Spinal cord (tissue), 10 donors: ENCODE data around the gene ZNF470. TPM values are rescaled to one million over a fixed set of nuclear protein-coding genes. Genes with fewer than 3 reads are reported as not detected.

Experiments used
- DNase-seq, 6 donors: peaks; one replicate each; pipeline versions ENCODE4 v3.0.0 to v3.0.0-alpha.2; 2013 to 2015; ENCODE audit warnings: low spot score in 6 of 6, low read depth in 4 of 6
- H3K27ac ChIP-seq: one replicate; pipeline ENCODE4 v1.5.1; 2013; ENCODE audit warnings: low read depth, low read length, control low read depth
- H3K27me3 ChIP-seq: one replicate; pipeline ENCODE4 v1.6.1; 2013; ENCODE audit warnings: low read length; ENCODE audit not compliant: control insufficient read depth, insufficient read depth
- H3K36me3 ChIP-seq: one replicate; pipeline ENCODE4 v1.6.1; 2013; ENCODE audit warnings: low read length; ENCODE audit not compliant: control insufficient read depth, insufficient read depth
- H3K4me1 ChIP-seq: one replicate; pipeline ENCODE4 v1.6.1; 2013; ENCODE audit warnings: low read length; ENCODE audit not compliant: control insufficient read depth, insufficient read depth
- H3K4me3 ChIP-seq: one replicate; pipeline ENCODE4 v1.5.1; 2013; ENCODE audit warnings: low read depth, low read length, control low read depth
- H3K9me3 ChIP-seq: one replicate; pipeline ENCODE4 v1.6.1; 2013; ENCODE audit warnings: low read length; ENCODE audit not compliant: control insufficient read depth, insufficient read depth
- WGBS: methylation state at CpG from one replicate; pipeline ENCODE4 v1.1.5; 2013; ENCODE audit warnings: missing lambda C conversion rate; ENCODE audit not compliant: insufficient coverage; 5-methylcytosine and 5-hydroxymethylcytosine counted together
- polyA plus RNA-seq, 2 donors: library from polyadenylated mRNA; unstranded; fragments of 120-200 nt; gene quantifications; one replicate each; pipeline ENCODE4 v1.2.1, GENCODE V29; 2013; ENCODE audit not compliant: insufficient read length in 2 of 2
- total RNA-seq, 2 donors: library from RNA; depleted of rRNA in 1 of 2; stranded (reverse); fragments of 120-200 nt in 1 of 2; fragments of >200 nt in 1 of 2; gene quantifications; one replicate each; pipeline versions ENCODE4 v1.2.3 to v1.2.4, GENCODE V29; 2013 to 2014
- donor health status: healthy.

The ZNF470 gene
- total and polyA plus RNA-seq, 4 donors: 13.5 to 19.3 (median 17.0) TPM

- WGBS: 100% methylated on average over 1 of the region's 2 CpGs
- H3K36me3 ChIP-seq: no peaks in the 10 kb centered on the region
- H3K4me3 ChIP-seq: no peak overlapping the region
- no peaks in the 10 kb centered on the region for H3K27me3 ChIP-seq
- peaks cover 2% of the 10 kb centered on the region for H3K4me1 ChIP-seq
- H3K9me3 ChIP-seq: peaks cover 15% of the 10 kb centered on the region
- H3K27ac ChIP-seq: no peak overlapping the region
- DNase-seq: no peak
These were observed 4.5 kb upstream of the ZNF470 start for GRCh38 chr19:56562766-56563165.

- no peak for DNase-seq
- WGBS: 0% methylated on average over 23 of the region's 23 CpGs
- no peaks in the 10 kb centered on the region for H3K27me3 ChIP-seq
- H3K27ac ChIP-seq: peak overlapping the region; percentile 67
- peaks cover 15% of the 10 kb centered on the region for H3K9me3 ChIP-seq
- no peaks in the 10 kb centered on the region for H3K36me3 ChIP-seq
- peaks cover 6% of the 10 kb centered on the region for H3K4me1 ChIP-seq
- peak overlapping the region; percentile 88 for H3K4me3 ChIP-seq
These were observed 379 bp upstream of the ZNF470 start for GRCh38 chr19:56566904-56567273.

GRCh38 chr19:56572589-56572988 is 5.3 kb downstream of the ZNF470 start:
- H3K36me3 ChIP-seq: peaks cover 8% of the 10 kb centered on the region
- peaks cover 6% of the 10 kb centered on the region for H3K4me1 ChIP-seq
- H3K27ac ChIP-seq: no peak overlapping the region
- WGBS: no CpG with 5 or more reads among the region's 2 CpGs
- H3K9me3 ChIP-seq: peaks cover 31% of the 10 kb centered on the region
- no peak overlapping the region for H3K4me3 ChIP-seq
- H3K27me3 ChIP-seq: no peaks in the 10 kb centered on the region
- DNase-seq: no peak

- H3K9me3 ChIP-seq: peaks cover 44% of the 10 kb centered on the region
- DNase-seq: no peak
- H3K4me1 ChIP-seq: no peaks in the 10 kb centered on the region
- H3K27ac ChIP-seq: no peak overlapping the region
- H3K27me3 ChIP-seq: no peaks in the 10 kb centered on the region
- peaks cover 11% of the 10 kb centered on the region for H3K36me3 ChIP-seq
- 80% methylated on average over 1 of the region's 3 CpGs for WGBS
- H3K4me3 ChIP-seq: no peak overlapping the region
These were observed 6.6 kb downstream of the ZNF470 start for GRCh38 chr19:56573914-56574313.

- H3K4me1 ChIP-seq: no peaks in the 10 kb centered on the region
- peaks cover 50% of the 10 kb centered on the region for H3K9me3 ChIP-seq
- no peak overlapping the region for H3K4me3 ChIP-seq
- H3K27ac ChIP-seq: no peak overlapping the region
- no peak for DNase-seq
- no peaks in the 10 kb centered on the region for H3K27me3 ChIP-seq
- peaks cover 11% of the 10 kb centered on the region for H3K36me3 ChIP-seq
- WGBS: 96% methylated on average over 4 of the region's 11 CpGs
These were observed 10.7 kb downstream of the ZNF470 start for GRCh38 chr19:56577719-56578602.

GRCh38 chr19:56594446-56594782 is 27.1 kb downstream of the ZNF470 start:
- 65% methylated on average over 4 of the region's 4 CpGs for WGBS
- peaks cover 7% of the 10 kb centered on the region for H3K36me3 ChIP-seq
- no peaks in the 10 kb centered on the region for H3K27me3 ChIP-seq
- no peak overlapping the region for H3K4me3 ChIP-seq
- peaks cover 10% of the 10 kb centered on the region for H3K4me1 ChIP-seq
- H3K9me3 ChIP-seq: no peaks in the 10 kb centered on the region
- H3K27ac ChIP-seq: no peak overlapping the region
- no peak for DNase-seq

GRCh38 chr19:56594783-56595547 is 27.7 kb downstream of the ZNF470 start, which contains the start of gene ZNF71:
Gene ZNF71, plus strand, starts transcription at chr19:56595302. Its CDS starts 6,257 bp downstream, at chr19:56601559.
- Histone ChIP-seq H3K27me3 (no peaks in the 10 kb centered on the region), H3K9me3 (no peaks in the 10 kb centered on the region), H3K27ac (peak within 1 kb of the TSS; percentile 47), H3K4me1 (peaks cover 10% of the 10 kb centered on the region), H3K36me3 (peaks cover 7% of the 10 kb centered on the region), H3K4me3 (peak within 1 kb of the TSS; percentile 80)
- under 1% methylated on average over 49 of the region's 52 CpGs for WGBS
- DNase-seq: peak; percentile 77 to 98 (median 86)

GRCh38 chr19:56595548-56595899 is 28.3 kb downstream of the ZNF470 start:
- no peaks in the 10 kb centered on the region for H3K27me3 ChIP-seq
- H3K4me3 ChIP-seq: peak overlapping the region; percentile 80
- DNase-seq: no peak
- H3K36me3 ChIP-seq: peaks cover 7% of the 10 kb centered on the region
- peaks cover 10% of the 10 kb centered on the region for H3K4me1 ChIP-seq
- no peak overlapping the region for H3K27ac ChIP-seq
- no peaks in the 10 kb centered on the region for H3K9me3 ChIP-seq
- WGBS: 0% methylated on average over 4 of the region's 4 CpGs

GRCh38 chr19:56596676-56597075 is 29.4 kb downstream of the ZNF470 start:
- WGBS: no CpG with 5 or more reads among the region's 4 CpGs
- Histone ChIP-seq H3K27me3 (no peaks in the 10 kb centered on the region), H3K36me3 (peaks cover 17% of the 10 kb centered on the region), H3K4me3 (no peak overlapping the region), H3K4me1 (peaks cover 10% of the 10 kb centered on the region), H3K27ac (no peak overlapping the region), H3K9me3 (no peaks in the 10 kb centered on the region)
- DNase-seq: no peak
